Stimulated activated CD4-positive, alpha-beta T cell treated with anti-CD3 and anti-CD28 coated beads, Interleukin-4, amount 100 ng/mL, for 1 hour (primary cell): ENCODE data around the gene ALDOB.
"Not testable (repeated sequence)": the region's sequence is repeated elsewhere in the genome, so short reads cannot be mapped to it uniquely, and the experiment has no call there.

Experiments used
- DNase-seq: peaks from one replicate; pipeline ENCODE4 v3.0.0-alpha.2; 2020

Gene ALDOB

DNA sequence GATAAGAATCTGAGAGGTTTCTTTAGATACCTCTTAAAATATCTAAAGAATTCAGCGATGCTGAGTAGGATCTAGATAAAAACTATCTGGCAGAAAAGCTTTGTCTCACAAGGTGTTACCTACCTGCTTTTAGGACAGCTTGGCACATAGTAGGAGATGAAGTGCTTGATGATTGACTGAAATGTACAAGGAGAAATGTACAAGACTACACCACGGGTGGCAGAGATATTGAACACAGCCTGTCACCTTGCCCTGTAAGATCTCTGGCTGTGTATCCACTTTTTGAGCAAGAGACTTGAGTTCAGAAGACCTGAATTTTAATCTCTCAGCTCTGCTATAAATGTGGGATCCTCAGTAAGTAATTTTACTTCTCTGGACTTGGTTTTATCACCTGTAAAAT lies 15.7 kb downstream of the ALDOB start:
- no peak for DNase-seq

DNA sequence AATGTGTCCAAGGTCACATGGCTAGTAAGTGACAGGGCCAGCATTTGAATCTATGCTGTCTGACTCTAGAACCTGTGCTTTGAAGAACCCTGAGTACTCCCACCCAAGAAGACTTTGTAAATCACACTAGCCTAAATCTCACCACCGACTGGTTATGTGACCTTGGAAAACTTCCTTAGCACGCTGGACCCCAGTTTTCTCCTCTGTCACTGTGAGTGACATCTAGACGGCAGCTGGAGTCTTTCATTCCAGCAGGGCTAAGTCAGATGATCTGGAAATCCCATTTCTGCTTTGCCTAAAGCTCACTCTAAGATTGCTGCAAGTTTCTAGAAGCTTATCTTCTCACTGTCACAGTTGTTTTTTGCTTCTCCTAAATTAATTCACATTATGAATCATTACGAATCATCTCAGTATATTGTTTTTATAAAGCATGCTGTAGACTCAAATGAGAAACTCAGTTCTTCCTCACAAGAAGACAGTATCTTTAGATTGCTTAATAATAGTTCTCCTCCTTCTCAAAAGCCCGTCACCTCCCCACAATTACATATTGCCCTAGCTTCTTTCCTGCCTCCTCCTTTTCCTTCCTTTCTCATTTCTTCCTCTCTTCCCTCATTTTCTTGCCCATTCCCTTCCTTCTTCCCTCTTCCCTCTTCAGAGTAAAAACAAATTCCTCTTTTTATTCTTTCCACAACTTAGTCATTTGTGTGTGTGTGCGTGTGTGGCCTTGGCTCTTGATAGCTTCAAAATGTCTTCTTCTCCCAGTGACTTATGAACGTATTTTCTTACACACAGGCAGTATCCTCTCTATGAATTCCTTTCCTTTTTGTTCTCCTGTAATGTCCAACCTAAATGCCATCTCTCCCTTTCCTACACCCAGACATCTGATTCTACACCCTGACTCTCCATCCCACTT lies 16.8 kb downstream of the ALDOB start:
- no peak for DNase-seq

DNA sequence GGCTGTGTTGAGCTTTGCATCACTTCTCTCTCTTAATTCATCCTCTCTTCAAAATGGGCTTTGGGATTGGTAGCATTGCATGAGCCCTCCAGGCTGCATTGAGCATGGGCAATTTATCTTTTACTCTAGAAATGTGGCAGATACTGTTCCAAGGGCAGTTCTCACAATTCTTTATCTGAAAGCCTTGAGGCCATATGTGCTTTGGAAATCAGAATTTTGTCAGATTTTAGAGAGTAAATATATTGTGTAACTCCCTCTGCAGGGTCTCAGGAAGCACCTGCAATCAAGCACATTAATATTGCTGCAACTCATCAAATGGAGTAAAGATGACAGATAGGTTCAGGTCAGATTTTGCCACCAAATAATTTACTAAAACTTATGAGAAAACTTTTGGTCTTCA lies 17.6 kb downstream of the ALDOB start:
- no peak for DNase-seq

DNA sequence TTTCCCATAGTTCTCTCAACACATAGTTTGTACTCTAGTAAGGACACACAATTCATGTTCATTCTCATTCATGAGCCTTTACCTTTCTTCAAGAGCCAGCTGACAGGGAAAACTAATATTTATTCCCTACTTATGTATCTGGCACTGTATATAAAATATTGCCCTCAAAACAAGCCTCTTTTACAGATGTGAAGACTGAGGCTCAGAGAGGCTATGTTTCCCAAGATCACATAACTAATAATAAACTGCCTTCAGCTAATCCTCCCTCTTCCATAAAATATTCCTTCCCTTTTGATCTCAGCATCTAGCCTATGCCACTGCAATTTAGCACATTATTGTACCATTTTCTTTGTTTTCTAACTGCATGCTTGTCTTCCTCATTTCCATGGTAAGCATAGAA lies 18.2 kb downstream of the ALDOB start:
- DNase-seq, result no peak

DNA sequence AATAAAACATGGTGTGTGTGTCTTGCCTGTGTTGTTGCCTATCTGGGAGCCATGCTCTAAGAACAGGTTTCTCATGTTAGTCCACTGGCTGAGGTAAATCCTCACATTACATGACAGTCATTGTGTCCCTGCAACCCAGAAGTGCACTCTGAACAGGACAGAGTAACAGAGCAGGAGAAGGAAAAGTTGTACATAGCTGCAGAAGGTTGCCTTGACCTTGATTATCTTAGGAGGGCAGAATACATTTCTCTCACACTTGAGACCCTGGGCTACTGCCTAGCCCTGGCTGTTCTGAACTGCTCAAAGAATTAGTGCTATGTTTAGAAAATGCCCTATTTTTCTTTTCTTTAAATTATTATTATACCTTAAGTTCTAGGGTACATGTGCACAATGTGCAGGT lies 20.0 kb downstream of the ALDOB start:
- no peak for DNase-seq

DNA sequence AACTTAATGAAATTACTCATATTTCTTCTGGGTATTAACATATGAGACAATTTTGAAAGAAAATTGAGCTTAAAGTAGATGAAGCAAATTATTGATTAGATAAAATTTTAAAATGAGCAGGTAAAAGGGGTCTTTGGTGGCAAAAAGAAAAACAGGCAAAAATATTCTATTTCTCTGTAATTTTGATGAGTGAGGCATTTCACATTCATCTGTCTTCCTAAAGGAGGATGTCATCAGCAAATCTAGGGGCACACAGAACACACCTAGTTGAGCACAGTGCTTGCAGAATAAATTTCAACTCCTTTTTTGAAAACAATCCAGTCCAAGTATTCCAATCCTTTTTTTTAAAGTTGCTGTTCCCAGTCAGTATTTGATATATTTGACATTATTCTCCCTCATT lies 20.7 kb downstream of the ALDOB start:
- no peak for DNase-seq

DNA sequence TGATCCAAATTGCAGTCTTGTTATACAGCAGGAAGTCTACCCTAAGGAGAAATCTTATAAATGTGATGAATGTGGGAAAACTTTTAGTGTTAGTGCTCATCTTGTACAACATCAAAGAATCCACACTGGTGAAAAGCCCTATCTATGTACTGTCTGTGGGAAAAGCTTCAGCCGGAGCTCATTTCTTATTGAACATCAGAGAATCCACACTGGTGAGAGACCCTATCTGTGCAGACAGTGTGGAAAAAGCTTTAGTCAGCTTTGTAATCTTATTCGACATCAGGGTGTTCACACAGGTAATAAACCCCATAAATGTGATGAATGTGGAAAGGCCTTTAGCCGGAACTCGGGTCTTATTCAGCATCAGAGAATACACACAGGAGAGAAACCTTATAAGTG lies 26.5 kb downstream of the ALDOB start:
- DNase-seq, result no peak

DNA sequence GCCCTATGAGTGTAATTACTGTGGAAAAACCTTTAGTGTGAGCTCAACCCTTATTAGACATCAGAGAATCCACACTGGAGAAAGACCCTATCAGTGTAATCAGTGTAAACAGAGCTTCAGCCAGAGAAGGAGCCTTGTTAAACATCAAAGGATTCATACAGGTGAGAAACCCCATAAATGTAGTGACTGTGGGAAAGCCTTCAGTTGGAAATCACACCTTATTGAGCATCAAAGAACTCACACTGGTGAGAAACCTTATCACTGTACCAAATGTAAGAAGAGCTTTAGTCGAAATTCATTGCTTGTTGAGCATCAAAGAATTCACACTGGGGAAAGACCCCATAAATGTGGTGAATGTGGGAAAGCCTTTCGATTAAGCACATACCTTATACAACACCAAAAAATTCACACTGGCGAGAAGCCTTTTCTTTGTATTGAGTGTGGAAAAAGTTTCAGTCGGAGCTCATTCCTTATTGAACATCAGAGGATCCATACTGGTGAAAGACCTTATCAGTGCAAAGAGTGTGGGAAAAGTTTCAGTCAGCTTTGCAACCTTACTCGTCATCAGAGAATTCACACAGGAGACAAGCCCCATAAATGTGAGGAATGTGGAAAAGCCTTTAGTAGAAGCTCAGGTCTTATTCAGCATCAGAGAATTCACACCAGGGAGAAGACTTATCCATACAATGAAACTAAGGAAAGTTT lies 27.0 kb downstream of the ALDOB start:
- no peak for DNase-seq

DNA sequence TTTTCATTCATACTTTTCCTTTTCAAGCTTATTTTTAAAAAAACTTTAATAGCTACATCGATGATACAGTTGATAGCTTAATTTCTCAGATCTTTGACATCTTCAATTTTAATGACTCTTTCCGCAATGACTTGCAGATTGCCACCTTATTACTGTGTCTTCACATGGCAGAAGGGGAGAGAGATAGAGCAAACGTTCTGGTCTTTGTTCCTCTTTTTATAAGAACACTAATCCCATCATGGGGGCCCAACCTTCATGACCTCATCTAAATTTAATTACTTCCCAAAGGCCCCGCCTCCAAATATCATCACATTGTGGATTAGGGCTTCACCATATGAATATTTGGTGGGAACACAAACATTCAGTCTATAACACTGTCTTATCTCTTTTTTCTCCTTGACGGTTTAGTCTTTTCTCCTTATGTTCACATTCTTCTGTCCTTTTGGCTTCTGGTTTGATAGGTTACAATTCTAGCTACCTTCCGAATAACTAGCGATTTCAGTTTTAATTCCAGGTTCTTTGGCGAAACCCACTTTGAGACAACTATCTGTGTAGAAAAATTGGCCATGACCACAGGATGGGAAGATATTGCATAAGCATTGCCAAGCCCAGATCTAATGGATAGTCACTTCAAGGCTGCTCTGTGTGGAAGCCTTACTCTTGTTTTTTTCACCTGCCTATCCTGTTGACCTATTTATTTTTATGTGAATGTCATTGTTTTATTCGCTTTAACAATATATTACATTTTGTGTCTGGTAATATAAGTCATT lies 31.9 kb downstream of the ALDOB start:
- no peak for DNase-seq

DNA sequence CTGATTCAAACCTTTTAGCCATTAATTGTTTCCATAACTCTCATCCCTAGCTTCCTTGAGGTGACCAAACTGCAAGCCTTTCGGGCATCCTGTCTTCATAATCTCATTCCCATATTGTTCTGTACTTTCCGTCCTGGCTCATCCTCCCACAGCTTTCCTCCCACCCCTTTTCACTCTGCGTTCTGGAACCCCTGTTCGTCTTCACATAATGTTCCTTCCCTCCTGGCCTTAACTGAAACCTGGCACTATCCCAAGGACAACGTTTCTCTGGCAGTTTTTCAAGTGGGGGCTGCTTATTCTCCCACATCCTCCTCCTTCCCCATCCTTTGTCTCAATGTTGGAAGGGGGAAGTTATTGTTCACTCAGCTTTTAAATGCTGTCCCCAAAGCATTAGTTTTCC lies 35.5 kb downstream of the ALDOB start:
- no peak for DNase-seq

DNA sequence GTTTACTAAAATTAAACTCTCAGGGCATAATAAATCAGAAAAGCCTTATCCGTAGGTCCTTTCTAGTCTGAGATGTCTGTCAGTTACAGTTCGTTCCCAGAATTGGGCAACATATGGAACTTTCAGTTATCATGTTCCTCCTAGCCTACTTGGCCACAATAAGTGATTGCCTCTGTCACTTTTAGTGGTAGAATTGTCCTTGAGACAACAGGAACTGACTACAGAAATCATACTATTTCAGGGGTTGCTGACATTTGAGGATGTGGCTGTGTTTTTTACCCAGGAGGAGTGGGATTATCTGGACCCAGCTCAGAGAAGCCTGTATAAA lies 36.0 kb downstream of the ALDOB start:
- no peak for DNase-seq

DNA sequence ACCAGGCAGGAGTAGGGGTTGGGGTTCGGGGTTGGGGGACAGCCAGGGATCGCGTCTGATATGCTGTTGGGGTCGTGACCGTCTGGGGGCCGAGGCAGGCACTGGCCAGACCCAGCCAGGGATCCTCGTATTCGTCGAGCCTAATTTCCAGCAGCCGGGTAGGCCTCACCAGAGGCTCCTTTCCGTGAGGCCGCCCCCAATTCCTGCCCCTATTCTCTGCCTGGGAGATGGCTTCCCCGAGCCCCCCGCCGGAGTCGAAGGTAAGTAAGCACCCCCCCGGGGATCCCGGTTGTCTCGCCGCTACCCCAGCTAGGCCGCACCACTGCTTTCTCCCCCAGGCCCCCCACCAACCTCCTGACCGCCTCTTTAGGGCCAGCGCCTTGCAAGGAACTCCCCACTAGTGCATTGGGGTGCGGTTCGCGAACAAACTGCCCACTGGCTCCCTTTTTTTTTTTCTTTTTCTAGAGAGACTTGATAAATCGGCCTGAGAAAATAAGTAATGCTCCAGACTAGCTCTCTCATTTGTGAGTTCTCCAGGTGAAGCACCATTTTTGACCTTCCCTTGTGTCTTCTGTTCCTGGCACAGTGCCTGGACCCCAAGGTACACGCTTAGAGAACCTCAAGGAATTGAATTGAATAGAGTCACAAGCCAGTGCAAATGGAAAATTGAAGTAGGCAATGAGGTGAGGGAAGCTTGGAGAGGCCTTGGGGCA lies 36.5 kb downstream of the ALDOB start:
- no peak for DNase-seq

DNA sequence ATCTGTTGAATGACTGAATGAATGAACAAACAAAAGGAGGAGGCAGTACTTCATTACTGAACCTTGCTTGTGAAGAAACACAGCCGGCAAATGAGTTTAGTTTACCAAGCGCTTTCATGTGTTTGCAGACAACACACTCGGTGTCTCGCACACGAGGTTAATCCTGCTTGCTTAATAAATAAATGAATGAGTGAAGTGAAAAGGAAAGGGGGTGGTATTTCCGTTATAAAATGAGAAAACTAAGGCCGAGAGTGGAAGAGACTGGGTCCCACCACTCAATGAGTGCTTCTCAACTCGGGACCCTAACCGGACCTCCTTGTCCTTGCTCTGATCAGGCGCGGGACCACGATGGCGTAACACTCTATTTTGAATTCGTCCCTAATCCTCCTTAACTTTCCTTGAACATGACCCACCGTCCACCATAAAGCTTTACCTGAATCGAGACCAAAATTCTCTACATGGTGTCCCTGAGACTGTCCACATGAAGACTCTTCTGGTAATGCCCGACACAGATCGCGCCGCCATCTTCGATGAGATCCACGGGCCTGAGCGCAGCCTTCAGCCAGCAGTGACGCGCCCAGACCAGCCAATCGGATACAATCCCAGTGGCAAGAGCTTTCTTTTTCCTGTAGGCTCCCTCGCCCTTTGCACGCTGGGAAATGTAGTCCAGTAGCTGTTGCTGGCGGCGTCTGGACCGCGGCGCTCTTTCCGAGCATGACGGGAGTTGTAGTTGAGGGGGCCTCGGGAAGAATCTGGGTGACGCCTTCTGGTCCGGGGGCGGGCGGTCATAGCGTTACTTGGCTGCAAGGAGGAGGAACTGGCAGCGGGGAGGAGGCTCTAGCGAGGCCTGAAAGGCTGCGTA lies 37.3 kb downstream of the ALDOB start, which contains the start of the genes MRPL50 and ZNF189:
MRPL50 (minus strand) TSS at position 551 of the 862 bp plus-strand sequence; CDS start at position 525, 26 bp downstream.
ZNF189 (plus strand) TSS at position 784 of the 862 bp plus-strand sequence. CDS start 306 bp downstream, outside the sequence.
- peak; percentile 93 for DNase-seq

DNA sequence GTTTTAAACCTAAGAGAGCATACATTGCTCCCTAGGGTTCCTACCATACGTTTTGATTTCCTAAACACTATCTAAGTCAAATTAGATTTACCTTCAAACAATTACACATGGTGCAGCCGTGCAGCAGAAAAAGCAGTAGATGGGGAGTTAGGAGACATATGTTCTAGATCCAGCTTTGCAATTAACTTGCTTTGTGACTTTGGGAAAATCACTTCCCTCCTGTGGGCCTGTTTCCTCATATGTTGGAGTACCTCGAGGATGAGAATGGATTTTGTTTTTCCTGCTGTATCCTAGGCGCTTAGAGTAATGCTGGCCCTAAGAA lies 37.9 kb downstream of the ALDOB start:
- no peak for DNase-seq

DNA sequence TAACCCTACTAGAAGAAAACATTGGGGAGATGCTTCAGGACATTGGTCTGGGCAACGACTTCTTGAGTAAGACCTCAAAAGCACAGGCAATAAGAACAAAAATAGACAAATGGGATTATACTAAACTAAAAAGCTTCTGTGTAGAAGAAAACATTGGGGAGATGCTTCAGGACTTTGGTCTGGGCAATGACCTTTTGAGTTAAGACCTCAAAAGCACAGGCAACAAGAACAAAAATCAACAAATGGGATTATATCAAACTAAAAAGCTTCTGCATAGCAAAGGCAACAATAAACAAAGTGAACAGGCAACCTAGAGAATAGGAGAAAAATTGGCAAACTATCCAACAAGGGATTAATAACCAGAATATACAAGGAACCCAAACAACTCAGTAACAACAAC lies 40.9 kb downstream of the ALDOB start:
- no peak for DNase-seq

DNA sequence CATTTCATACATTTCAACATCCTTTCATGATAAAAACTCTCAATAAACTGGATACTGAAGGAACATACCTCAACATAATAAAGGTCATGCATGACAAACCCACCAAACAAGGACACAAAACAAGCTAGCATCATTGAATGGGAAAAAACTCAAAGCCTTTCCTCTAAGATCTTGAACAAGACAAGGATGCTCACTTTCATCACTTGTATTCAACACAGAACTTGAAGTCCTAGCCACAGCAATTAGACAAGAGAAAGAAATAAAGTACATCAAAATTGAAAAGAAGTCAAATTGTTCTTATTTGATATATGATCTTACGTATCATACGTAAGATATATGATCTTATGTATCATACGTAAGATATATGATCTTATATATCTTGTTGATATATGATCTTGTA lies 42.4 kb downstream of the ALDOB start:
- DNase-seq, result no peak

DNA sequence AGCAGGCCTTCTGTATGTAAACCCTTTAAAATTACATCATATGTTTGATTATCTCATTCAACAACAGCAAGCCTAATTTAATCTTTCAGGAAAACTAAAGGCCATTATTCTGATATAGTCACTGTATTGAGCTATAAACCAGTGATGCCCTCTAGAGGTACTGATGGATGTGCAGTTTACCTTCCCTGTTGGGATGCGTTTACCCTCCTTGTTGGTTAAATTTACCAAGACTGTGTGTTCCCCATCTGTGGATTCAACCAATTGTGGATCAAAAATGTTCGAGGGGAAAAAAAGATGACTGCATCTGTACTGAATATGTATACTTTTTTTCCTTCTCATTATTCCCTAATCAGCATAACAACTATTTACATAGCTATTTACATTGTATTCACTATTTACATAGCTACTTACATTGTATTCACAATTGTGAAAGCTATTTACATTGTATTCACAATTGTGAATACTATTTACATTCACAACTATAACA lies 47.0 kb downstream of the ALDOB start:
- DNase-seq, result no peak

DNA sequence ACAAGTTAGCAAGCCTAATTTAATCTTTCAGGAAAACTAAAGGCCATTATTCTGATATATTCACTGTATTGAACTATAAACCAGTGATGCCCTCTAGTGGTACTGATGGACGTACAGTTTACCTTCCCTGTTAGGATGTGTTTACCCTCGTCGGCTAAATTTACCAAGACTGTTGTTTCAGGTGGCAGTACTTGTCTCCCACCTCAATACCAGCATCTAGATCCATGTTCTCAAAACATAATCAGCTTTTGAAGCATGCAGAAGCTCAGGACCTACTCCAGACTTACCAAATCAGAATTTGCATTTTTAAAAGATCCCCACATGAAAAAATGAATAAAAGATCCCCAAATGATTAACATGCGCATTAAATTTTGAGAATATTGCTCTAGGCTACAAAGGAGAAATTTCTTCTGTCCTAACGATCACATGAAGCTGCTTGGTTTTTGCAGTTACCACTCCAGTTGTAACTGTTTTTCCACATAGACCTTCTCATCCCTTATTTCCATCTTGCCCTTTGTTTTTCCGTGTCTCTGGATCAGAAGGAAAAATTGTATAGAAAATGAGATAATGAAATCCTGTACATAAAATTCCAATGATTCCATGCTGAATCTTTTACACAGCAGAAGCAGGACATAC lies 47.6 kb downstream of the ALDOB start:
- no peak for DNase-seq

DNA sequence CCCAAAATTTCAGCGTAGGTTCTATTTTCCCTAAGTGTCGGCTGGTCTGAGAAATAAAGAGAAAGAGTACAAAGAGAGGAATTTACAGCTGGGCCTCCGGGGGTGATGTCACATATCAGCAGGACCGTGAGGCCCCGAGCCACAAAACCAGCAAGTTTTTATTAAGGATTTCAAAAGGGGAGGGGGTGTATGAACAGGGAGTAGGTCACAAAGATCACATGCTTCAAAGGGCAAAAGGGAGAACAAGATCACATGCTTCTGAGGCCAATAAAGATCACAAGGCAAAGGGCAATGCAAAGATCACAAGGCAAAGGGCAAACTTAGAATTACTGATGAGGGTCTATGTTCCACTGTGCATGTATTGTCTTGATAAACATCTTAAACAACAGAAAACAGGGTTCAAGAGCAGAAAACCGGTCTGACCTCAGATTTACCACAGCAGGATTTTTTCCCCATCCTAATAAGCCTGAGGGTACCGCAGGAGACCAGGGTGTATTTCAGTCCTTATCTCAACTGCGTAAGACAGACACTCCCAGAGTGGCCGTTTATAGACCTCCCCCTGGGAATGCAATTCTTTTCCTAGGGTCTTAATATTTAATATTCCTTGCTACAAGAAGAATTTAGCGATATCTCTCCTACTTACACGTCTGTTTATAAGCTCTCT lies 50.6 kb downstream of the ALDOB start, which contains the start of gene BAAT:
BAAT (minus strand) TSS at position 134 of the 664 bp plus-strand sequence. CDS start 13,602 bp downstream, outside the sequence.
- not testable (repeated sequence) for DNase-seq

DNA sequence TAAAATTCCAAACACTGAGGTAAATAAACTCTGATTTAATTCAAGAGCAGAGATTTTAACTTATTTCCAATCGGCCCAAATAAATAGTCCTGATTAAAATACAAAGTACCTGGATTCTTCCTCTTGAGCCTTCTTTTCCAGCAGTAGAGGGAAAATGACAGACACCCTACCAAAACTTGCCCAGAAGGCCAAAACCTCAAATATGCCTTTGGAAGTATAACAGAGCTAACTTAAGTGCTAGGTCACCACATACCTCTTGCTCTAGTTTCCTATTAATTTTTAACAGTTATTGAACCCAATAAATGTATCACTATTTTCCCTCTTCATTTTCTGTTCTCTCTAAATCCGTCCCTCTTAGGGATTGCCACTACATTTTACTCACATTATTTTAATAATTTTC lies 52.2 kb downstream of the ALDOB start:
- no peak for DNase-seq
